NCI-H2227 treated with DMSO at 0.1 percent for 48 hours (cell line): Measurements from ENCODE around the gene MFN2.
"Not testable (repeated sequence)": the region's sequence is repeated elsewhere in the genome, so short reads cannot be mapped to it uniquely, and the experiment has no call there.

ENCODE experiments used
- DNase-seq: peaks from one replicate; lab custom pipeline; 2025; lab: John Stamatoyannopoulos, UW

MFN2 gene

GRCh38 chr1:11979851-11980675 lies at the start of gene MFN2:
Gene MFN2 (plus strand): TSS chr1:11980444. CDS start chr1:11989169, 8,725 bp downstream.
- peak; percentile 96 for DNase-seq

DNA sequence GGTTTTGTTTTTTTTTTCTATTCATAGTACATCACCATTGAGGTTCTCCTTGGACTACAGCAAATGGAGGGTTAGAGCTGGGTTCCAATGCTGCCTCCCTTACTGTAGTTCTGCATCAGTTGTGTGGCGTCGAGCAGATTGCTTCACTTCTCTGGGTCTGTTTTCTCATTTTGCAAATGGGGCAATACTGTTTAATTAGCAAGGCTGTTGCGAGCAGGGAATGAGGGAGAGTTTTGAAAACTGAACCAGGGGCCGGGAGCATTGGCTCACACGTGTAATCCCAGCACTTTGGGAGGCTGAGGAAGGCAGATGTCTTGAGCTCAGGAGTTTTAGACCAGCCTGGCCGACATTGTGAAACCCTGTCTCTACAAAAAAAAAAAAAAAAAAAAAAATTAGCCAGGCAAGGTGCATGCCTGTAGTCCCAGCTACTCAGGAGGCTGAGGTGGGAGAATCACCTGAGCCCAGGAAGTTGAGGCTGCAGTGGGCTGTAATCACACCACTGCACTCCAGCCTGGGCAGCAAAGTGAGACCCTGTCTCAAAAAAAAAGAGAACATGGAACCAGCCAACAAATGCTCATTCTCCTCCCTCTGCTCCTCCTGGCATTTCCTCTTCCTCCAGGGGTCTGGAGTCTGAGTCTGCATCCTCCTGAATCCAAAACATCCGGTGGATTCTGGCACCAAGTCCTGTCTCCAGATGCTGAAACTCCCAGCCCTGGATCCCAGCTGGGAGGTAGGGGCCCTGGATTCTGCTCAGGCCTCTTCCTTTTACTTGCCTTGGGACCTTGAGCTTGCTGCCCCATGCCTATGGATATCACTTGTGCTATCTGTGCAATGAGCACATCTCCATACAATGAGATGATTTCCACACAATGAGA lies 49.4 kb upstream of the MFN2 start:
- DNase-seq = no peak

DNA sequence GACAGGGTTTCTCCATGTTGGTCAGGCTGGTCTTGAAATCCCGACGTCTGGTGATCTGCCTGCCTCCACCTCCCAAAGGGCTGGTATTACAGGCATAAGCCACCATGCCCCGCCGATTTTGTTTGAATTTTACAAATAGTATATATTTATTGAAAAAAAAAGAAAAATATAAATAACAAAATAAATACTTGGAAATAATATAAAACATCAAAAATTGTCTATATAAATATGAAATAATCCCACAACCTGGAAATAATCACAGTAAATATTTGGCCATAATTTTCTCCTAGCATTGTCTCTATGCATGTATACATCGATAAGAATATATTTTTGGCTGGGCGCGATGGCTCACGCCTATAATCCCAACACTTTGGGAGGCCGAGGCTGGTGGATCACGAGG lies 48.4 kb upstream of the MFN2 start:
- DNase-seq = no peak

DNA sequence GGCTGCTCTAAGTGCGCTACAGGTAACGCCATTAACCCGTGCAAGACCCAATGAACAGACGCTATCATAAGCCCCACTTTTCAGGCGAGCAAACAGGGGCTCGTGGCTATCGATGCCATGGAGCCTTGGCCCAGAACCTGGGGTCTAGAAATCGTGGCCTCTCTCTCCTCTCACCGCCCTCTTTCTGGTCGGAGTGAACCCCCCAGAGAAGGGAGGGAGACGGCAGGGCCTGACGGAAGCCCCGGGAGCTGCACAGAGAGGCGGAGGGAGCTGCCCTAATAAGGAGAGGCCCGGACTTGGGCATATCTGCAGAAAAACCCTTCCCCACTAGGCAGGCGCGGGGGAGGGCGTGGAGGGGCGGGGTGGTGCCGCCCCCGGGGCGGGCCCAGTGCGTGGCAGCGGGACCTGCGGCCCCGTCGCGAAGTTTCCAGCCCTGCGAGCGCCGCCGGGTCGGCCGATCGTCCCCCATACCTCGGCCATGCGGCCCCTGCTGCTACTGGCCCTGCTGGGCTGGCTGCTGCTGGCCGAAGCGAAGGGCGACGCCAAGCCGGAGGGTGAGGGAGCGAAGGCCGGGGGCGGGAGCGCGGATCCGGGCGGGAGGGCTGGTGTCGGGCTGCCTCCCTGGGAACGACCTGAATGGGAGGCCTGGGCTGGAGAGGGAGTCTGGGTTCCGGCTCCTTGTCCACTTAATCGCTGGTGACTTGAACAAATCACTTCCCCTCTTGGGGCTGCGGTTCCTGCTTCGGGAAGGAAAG lies 45.8 kb upstream of the MFN2 start, which contains the start of gene PLOD1:
TSS of gene PLOD1 (plus strand) at position 416 of the 755 bp plus-strand sequence. CDS start at position 479, 63 bp downstream.
- DNase-seq = peak; percentile 65

GRCh38 chr1:11935057-11935412 lies 45.2 kb upstream of the MFN2 start:
- DNase-seq = no peak

- DNase-seq = not testable (repeated sequence)
These were observed 44.5 kb upstream of the MFN2 start for GRCh38 chr1:11935733-11936132.

GRCh38 chr1:11938722-11939526 lies 41.3 kb upstream of the MFN2 start:
- no peak for DNase-seq

- DNase-seq = not testable (repeated sequence)
These were observed 40.5 kb upstream of the MFN2 start for GRCh38 chr1:11939794-11940193.

DNA sequence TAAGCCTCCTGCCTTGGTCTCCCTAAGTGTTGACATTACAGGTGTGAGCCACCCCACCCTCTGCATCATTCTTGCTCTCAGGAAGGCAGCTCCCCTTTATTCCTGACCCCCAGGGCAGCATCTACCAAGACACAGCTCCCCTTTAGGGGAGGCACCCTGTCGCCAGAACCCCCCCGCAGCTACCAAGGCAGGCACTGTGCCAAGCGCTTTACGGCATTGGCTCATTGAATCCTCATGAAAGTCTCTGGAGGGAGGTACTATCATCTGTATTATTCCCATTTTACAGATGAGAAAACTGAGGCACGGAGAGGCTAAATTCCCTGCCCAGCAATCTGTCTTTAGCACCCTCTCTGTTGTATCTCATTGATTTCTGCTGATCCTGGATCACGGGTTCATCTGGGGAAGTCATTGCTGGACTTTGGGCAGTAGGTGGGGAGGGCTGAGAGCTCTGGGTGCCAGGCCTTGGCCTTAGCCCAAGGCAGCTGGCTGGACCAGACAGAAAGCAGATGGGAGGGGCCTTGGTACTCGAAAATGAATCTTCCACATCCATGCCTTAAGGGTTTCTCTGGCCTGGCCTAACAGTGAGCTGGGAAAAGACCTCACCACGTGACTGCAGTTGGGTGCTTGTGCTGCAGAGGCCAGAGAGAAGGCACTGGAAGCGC lies 39.9 kb upstream of the MFN2 start:
- no peak for DNase-seq

DNA sequence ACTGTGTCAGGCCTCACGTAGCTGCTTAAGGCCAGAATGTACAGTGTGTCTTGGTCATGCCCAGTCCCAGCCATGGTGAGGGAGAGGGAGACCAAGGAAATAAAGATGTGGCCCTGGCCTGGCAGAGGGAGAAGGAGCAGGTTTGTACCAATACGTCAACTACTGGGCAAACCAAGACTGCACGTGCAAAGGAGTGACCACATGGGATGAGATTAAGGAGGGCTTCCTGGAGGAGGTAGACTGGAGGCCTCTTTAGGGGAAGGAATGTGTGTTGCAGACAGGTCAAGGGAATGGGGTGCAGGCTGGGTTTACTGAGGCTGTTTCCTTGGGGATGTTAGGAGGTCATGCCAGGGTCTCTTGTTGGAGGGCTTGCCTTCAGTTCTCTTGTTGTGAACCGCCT lies 38.0 kb upstream of the MFN2 start:
- no peak for DNase-seq

- DNase-seq = no peak
These were observed 36.6 kb upstream of the MFN2 start for GRCh38 chr1:11943619-11944018.

- DNase-seq = peak; percentile 72
These were observed 35.8 kb upstream of the MFN2 start for GRCh38 chr1:11944358-11944931.

- no peak for DNase-seq
These were observed 33.6 kb upstream of the MFN2 start for GRCh38 chr1:11946647-11947046.

- no peak for DNase-seq
These were observed 31.3 kb upstream of the MFN2 start for GRCh38 chr1:11948822-11949458.

- DNase-seq = no peak
These were observed 28.3 kb upstream of the MFN2 start for GRCh38 chr1:11951901-11952300.

GRCh38 chr1:11952455-11953109 lies 27.7 kb upstream of the MFN2 start:
- no peak for DNase-seq

DNA sequence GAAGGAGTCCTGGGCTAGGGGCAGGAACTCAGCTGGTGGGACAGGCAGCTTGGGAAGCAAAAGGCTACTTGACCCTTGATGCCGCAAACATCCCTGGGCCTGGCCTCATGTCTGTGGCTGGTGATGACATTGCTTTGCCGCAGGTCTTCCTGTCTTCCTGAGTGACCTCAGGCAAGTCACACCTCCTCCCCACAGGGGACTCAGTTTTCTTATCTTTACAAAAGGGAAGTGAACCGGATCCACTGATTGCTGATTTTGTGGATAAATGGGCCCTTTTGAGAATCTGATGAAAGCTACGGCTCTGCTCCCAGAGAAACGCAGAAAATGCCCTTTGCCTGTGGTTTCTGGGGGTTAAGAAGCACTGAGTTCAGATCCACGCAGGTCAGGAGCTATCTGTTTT lies 25.0 kb upstream of the MFN2 start:
- DNase-seq = no peak

DNA sequence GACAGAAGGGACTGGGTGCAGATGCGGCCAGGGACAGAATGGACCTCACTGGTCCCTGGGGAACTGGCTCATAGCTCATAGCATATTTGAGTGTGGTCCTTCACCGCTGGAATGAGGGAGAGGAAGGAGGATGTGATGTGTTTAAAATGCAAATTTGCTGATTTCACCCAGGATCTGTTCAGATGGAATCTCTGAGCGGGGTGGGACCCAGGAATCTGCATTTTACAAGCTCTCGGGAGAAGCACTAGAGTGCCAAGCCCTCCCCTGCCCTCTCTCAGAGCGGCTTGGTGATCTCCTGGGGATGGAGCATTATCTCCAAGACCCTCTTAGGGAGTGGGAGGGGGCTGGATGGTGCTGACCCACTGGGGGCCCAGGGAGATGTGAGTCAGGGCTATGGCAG lies 22.8 kb upstream of the MFN2 start:
- DNase-seq = no peak

DNA sequence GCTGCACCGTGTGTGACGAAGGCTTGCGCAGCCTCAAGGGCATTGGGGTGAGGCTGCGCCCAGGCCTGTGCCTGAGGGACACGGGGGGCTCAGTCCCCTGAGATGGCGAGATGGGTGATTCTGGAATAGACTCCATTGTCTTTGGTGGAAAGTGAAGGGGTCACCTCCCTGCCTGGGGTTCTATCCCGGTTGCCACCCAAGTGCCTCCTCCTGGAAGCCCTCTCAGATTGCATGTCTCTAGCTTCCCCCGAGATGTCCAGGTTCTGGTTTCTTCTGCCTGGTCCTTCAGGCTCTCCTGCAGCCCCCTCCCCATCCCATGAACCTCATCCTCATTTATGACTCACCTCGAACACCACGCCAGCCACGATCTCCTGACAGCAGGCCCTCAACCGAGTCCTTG lies 22.3 kb upstream of the MFN2 start:
- DNase-seq = no peak
